Immature natural killer cell (primary cell): Measurements from ENCODE around the gene SLC9C1. TPM values are rescaled to one million over a fixed set of nuclear protein-coding genes. Genes with fewer than 3 reads are reported as not detected.

Experiments used
- DNase-seq, 3 donors: peaks; one replicate each; pipeline ENCODE4 v3.0.0; 2022; ENCODE audit warnings: mixed read lengths in 1 of 3
- H3K27ac Mint-ChIP-seq, 6 donors: one replicate each; pipeline ENCODE4 v1.8.0; 2020; ENCODE audit warnings: mixed read lengths in 6 of 6, mild to moderate bottlenecking in 5 of 6, inconsistent platforms in 4 of 6, moderate library complexity in 3 of 6
- H3K27me3 Mint-ChIP-seq, 3 donors: one replicate each; pipeline ENCODE4 v1.8.0; 2020 to 2021; ENCODE audit warnings: low read depth in 3 of 3, mild to moderate bottlenecking in 3 of 3, mixed read lengths in 3 of 3, moderate library complexity in 3 of 3, inconsistent platforms in 1 of 3
- H3K36me3 Mint-ChIP-seq, 3 donors: one replicate each; pipeline ENCODE4 v1.8.0; 2020; ENCODE audit warnings: mixed read lengths in 3 of 3, inconsistent platforms in 2 of 3, mild to moderate bottlenecking in 2 of 3
- H3K4me1 Mint-ChIP-seq, 2 donors: one replicate each; pipeline ENCODE4 v1.8.0; 2020; ENCODE audit warnings: inconsistent platforms in 2 of 2, mild to moderate bottlenecking in 2 of 2, mixed read lengths in 2 of 2, moderate library complexity in 1 of 2
- H3K4me3 Mint-ChIP-seq, 5 donors: one replicate each; pipeline ENCODE4 v1.8.0; 2020; ENCODE audit warnings: mild to moderate bottlenecking in 5 of 5, mixed read lengths in 5 of 5, inconsistent platforms in 3 of 5, moderate library complexity in 3 of 5
- H3K9me3 Mint-ChIP-seq, 6 donors: one replicate each; pipeline ENCODE4 v1.8.0; 2020; ENCODE audit warnings: mild to moderate bottlenecking in 6 of 6, mixed read lengths in 6 of 6, inconsistent platforms in 4 of 6, moderate library complexity in 3 of 6
- polyA plus RNA-seq, 3 donors: library from polyadenylated mRNA; unstranded; fragments of 300-500 nt; fragmentation: Illumina TruSeq; gene quantifications; one replicate each; pipeline ENCODE4 v1.2.3, GENCODE V29; 2021

Gene SLC9C1
- polyA plus RNA-seq, 3 donors from 2014 or later = not detected

DNA sequence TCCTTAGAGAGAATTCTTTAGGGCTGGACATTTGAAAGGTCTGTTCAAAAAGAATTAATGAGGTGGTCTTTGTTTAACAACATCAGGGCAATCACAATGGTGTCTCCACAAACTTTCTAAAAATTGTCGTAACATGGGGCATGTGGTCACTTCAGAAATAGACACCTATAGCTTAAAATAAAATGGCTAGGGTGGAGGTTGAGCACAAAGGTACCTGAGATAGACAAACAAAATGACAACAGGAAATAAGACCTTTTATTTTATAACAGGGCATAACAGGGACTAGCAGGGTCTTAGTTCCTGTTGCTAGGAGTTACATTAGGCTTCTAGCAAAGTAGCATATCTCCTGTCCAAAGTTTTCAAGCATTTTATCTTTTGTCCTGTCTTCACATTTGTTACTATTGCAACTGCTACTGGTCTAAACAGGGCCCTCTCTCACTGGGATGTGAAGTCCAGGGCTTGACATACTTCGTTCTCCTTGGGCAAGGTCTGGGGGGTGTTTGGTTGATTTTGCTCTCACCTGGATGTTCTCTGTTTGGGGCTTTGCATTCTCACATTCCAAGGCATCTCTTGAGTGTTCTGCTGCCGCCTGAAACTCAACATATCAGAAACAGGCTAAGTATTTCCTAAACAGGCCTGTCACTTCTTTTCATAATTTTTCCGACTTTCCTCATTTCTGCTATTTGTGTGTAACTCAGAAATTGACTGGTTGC is 163.9 kb downstream of the SLC9C1 start:
- Mint-ChIP-seq H3K27ac (peak overlapping the region in 1 of 6 donors; percentile 2), H3K9me3 (no peaks in the 10 kb centered on the region), H3K36me3 (no peaks in the 10 kb centered on the region), H3K4me3 (no peak overlapping the region), H3K27me3 (peaks cover 0 to 2% (median 1%) of the 10 kb centered on the region in 3 donors), H3K4me1 (peaks cover 32 to 36% of the 10 kb centered on the region in 2 donors)
- no peak for DNase-seq

DNA sequence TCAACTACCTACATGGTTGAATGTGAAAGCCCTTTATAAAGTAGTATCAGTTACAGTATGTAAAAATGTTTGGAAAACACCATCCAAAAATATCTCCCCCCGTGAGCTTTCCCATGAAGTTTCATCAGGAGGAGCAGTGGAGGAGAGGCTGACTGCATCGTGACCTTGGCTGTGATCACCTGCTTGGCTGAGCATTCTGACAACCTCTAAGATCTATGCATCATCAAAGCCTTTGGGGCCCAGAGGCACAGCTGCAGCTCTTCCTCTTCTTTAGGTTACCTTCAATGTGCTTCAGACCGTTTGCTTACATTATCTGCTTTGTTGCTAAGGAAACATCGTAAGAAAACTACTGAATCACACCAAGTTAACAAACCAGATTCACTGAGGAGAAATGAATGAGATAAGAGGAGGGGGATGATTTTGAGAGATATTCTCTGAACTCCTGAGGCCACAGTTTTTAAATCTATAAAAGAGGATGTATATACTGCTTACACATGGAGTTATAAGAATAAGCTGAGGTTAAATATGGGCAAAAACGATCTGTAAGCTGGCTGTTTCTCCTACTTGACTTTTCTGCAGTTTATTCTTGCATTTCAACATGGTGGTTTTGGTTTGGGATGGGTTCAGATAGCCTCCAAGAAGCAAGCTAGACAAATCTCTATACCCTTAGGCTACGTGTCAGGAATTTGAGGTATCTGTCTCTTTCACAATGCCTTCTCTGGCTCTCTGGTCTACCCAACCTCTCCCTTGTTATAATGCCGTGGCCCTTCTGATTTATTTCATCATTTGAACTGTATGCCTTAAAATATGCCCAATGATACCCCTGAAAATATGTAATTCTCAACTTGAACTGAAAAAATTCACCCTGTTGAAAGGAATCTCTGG is 164.9 kb downstream of the SLC9C1 start:
- Mint-ChIP-seq H3K27ac (peak overlapping the region in 1 of 6 donors; percentile 17), H3K36me3 (no peaks in the 10 kb centered on the region), H3K4me3 (no peak overlapping the region), H3K27me3 (peaks cover 0 to 2% (median 0%) of the 10 kb centered on the region in 3 donors), H3K4me1 (peaks cover 29 to 36% of the 10 kb centered on the region in 2 donors), H3K9me3 (no peaks in the 10 kb centered on the region)
- no peak for DNase-seq

DNA sequence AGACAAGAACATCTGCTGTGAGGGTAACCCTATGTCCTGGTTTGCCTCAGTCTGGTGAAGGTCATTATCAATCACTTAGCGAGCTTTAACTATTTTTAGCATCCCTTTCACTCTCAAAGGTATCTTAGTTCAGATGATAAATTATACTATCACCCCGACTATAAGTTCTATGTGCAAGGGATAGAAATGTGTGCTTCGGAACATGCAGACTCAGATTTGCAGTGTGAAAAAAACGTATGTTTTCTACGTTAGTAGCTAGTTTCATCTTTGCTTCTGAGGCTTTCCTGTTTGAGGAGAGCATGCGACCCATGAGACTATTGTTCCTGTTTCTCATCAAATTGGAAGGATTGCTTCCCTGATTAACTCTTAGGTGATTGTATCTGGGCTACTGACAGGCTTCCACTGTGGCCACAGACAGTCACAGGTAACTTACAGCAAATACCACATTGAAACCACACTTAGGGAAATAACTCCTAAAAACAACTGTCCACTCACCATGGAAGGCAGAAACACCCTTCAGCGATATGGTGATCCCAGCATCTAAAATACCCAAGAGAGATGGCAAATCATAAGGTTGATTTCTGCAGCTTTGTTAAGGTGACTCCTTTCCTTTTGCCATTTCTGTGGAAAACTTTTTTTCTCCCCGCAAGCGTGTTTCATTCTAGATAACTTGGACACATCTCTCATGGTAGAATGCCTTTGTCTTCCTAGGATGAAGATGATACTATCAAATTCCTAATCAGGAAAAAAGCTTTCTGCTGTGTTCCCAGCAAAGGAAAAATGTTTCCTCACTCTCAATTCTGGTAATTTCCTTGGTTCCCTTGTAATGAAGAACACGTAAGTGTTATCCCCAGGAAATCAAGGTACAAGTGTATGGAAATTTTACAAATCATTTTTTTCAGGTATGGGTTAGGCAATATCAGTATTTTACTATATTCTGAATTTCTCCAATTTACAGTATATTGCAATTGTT is 166.2 kb downstream of the SLC9C1 start:
- Mint-ChIP-seq H3K4me1 (peaks cover 18 to 26% of the 10 kb centered on the region in 2 donors), H3K4me3 (peak overlapping the region; percentile 12 to 58 (median 44)), H3K27me3 (peaks cover 0 to 2% (median 0%) of the 10 kb centered on the region in 3 donors), H3K27ac (peak overlapping the region in 4 of 6 donors; percentile 25 to 59 (median 28)), H3K36me3 (no peaks in the 10 kb centered on the region), H3K9me3 (no peaks in the 10 kb centered on the region)
- DNase-seq = no peak

DNA sequence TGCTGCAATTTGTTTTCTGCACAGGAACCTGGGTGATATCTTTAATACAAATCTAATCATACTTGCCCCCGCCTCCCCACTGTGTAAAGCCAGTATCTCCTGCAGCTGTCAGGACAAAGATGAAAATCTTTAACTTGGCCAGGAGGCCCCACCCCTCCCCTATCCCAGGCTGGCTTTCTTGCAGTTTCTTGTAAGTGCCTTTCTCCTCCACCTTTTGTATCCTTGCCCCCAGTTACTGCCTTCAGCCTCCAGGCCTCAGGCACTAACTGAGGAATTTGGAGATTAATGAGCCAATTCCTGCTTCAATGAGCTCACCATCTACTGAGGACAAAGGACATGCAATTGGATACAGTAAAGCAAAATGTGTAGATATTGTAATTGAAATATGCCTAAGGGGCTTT is 167.5 kb downstream of the SLC9C1 start:
- H3K4me1 Mint-ChIP-seq = peaks cover 18 to 24% of the 10 kb centered on the region in 2 donors
- H3K36me3 Mint-ChIP-seq = no peaks in the 10 kb centered on the region
- peak overlapping the region in 2 of 6 donors; percentile 15 to 32 for H3K27ac Mint-ChIP-seq
- peak overlapping the region in 4 of 5 donors; percentile 12 to 58 (median 48) for H3K4me3 Mint-ChIP-seq
- DNase-seq = no peak
- no peaks in the 10 kb centered on the region for H3K9me3 Mint-ChIP-seq
- peaks cover 0 to 2% (median 0%) of the 10 kb centered on the region in 3 donors for H3K27me3 Mint-ChIP-seq

DNA sequence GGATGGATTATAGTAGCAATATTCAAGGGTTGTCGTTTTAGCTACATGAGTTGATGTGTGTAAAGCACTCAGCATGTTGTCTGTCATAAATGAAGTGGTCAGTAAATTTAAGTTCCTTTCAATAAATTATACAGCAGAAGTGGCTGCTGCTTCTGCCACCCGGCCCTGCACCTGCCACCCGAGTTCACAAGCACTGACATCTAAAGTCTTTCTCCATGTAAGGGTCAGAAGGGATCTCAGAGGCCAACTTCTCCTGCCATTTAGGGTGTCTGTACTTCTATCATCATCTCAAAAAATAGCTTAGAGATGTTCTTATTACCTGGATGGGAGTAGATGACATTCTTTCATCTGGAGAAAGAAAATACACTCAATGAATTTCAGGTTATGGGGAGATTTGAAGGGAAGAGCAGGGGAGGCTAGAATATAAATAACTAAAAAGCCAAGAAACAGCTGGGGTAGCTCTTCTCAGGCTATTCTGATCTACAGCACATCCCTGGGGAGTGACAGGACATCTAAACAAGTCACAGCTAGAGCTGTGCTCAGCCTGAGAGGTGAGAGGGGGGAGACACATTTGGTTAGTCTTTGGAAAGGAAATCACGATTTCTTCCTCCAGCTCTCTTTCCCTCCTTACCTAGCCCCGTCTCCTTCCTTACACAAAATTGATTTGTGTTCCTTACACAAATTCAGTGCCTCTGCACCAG is 169.0 kb downstream of the SLC9C1 start:
- Mint-ChIP-seq H3K4me3 (no peak overlapping the region), H3K36me3 (no peaks in the 10 kb centered on the region), H3K27ac (no peak overlapping the region), H3K27me3 (no peaks in the 10 kb centered on the region), H3K9me3 (no peaks in the 10 kb centered on the region), H3K4me1 (peaks cover 25 to 33% of the 10 kb centered on the region in 2 donors)
- DNase-seq = no peak

DNA sequence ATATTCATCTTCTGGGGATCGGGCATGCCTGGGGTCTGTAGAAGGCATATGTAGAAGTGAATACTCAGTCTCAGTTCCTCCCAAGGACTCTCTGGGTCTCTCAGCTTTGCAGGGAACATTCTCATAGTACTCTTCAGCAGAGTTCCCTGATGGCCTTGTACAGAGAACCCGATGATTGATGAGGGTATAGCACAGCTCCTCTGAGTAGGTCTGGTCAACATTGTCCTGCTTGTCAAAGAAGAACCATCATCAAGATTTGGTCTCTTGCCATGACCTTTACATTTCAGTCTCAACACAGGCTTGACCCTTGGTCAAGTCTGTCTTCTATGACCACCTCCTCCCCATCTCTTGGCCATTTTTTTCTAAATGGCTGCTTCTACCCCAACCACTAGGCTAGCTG is 170.5 kb downstream of the SLC9C1 start:
- Mint-ChIP-seq H3K4me3 (no peak overlapping the region), H3K27ac (no peak overlapping the region), H3K27me3 (no peaks in the 10 kb centered on the region), H3K4me1 (peaks cover 27 to 39% of the 10 kb centered on the region in 2 donors), H3K36me3 (no peaks in the 10 kb centered on the region), H3K9me3 (no peaks in the 10 kb centered on the region)
- no peak for DNase-seq

DNA sequence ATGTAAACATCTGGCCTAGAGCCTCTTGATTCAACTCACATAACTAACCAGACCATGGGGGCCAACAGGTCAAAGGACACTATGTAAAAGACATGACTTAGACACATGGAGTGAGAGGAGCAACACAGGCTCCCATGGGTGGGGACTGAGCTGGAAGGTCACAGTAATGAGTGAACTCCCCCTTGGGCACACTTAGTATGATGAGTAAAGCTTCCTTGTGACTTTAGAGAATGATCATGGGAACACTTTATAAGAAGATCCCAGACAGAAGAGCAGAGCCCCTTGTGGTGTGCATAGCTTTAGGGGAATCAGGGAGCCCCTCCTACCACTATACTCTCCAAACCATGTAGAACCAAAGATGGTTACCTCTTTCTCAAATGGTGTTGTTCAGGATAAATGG is 171.1 kb downstream of the SLC9C1 start:
- H3K36me3 Mint-ChIP-seq = no peaks in the 10 kb centered on the region
- H3K27ac Mint-ChIP-seq = no peak overlapping the region
- H3K27me3 Mint-ChIP-seq = no peaks in the 10 kb centered on the region
- DNase-seq = no peak
- no peaks in the 10 kb centered on the region for H3K9me3 Mint-ChIP-seq
- H3K4me1 Mint-ChIP-seq = peaks cover 25 to 35% of the 10 kb centered on the region in 2 donors
- no peak overlapping the region for H3K4me3 Mint-ChIP-seq

DNA sequence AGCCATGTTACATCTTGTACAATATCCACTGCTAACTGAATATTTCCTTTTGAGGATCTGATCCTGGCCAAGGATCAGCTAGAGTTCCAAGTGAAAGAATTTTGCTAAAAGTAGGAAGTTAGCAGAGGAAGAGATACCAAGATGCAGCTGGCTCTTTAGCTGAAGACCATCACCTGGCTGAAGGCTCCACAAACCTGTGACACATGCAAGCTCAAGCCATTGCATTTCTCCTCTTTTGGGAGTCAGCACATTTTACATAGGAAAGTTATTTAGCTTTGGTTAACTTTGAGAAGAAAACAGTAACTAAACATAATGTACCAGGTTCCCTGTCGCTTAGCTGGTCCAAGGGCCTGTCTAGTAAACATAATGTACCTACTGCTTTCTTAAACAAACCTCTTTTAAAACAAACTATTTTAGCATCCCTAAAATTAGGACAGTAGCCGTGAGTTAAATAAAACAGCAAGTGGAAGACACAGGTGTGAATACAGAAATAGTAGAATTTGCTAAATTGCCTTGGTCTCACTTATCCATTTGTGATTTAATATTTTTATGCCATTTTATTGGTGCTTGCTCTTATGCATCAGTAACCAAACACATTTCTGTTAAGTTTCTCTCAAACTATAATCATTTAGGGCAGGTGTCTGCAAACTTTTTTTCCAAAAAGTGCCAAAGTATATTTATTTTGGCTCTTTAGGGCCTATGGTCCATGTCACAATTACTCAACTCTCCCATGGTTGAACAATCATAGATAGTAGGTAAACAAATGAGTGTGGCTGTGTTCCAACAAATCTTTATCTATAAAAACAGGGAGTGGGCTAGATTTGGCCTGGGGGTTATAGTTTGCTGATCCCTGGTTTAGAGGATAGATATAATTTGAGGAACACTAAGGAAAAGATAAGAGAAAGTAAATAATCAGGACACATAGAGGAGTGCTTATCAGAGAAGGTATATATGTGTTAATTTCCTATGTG is 172.2 kb downstream of the SLC9C1 start:
- Mint-ChIP-seq H3K27me3 (peaks cover 0 to 2% (median 0%) of the 10 kb centered on the region in 3 donors), H3K9me3 (no peaks in the 10 kb centered on the region), H3K27ac (no peak overlapping the region), H3K36me3 (no peaks in the 10 kb centered on the region), H3K4me1 (peaks cover 21 to 26% of the 10 kb centered on the region in 2 donors), H3K4me3 (no peak overlapping the region)
- no peak for DNase-seq

DNA sequence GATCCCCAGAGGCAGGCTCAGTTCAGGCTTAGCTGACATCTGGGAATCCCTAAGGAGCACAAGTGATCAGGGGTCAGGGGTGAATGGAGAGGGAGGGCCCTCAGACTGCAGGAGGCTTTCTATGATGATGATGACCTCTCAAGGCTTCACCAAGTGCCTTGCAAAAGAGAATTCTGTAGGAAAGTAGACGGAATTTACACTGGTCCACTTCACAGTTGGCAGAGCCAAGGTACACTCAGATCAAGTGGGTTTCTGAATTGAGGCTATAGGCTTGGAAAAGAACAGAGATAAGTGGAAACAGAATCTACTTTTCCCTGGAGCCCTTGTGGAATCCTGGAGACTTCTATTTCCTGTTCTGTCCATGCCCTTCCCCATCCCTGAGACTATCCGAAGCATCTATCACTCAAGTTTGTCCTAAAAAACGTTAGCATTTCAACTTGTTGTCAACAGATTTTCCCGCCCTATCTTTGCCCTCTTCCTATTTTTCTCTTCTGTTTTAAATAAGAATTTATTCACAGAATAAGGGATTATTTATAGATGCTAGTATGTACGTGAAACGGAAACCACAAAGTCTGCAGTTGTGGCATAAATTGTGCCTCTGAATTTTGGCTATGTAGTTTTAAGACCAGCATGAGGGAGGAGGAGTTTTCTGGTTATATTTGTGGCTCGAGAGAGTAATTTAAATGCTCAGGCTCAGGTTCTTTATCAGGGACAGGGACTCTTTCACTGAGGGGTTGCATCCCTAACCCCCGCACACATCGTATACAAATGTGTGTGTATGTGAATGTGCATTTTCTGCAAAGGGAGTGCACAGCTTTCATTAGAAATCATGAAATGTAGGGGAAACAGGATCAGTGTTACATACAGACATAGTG is 173.8 kb downstream of the SLC9C1 start:
- Mint-ChIP-seq H3K27ac (peak overlapping the region in 3 of 6 donors; percentile 10 to 67 (median 49)), H3K4me3 (peak overlapping the region in 2 of 5 donors; percentile 2 to 28), H3K27me3 (peaks cover 0 to 5% (median 2%) of the 10 kb centered on the region in 3 donors), H3K9me3 (no peaks in the 10 kb centered on the region), H3K36me3 (no peaks in the 10 kb centered on the region), H3K4me1 (peaks cover 24 to 30% of the 10 kb centered on the region in 2 donors)
- no peak for DNase-seq

DNA sequence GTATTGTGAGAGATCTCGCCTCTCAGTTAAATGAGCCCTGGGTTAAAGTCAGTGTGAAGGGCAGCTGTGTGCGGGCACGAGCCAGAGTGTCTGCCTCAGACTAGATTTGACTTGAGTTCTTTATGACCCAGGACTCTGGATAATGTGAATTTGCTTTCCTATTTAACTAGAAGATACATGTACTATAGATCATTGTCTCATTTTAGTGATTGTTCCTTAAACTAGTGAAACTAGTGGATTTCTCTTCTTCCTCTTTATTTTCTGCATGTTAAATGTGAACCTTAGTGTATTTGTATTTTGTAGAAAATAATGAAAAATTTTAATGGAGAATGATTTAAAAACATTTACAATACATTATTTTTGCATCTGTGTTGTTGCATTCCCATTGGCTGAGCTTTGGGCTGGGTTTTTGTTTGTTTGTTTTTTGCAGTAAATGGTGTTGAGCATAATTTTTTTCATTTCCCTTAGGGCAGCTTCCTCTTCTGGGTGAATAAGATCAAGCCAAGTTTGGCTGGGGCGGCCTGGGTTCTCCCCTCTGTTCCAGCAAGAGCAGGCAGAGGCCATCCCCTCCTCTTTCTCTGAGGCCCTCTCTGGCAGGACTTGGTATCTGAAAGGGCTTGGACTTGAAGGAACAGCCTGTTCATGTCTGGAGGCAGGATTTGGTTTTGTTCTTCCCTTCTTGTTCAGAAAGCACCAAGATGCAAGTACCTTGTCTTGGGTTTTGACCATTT is 176.0 kb downstream of the SLC9C1 start:
- Mint-ChIP-seq H3K36me3 (no peaks in the 10 kb centered on the region), H3K27ac (peak overlapping the region in 1 of 6 donors; percentile 20), H3K27me3 (peaks cover 0 to 5% (median 2%) of the 10 kb centered on the region in 3 donors), H3K4me3 (no peak overlapping the region), H3K4me1 (peaks cover 24 to 30% of the 10 kb centered on the region in 2 donors), H3K9me3 (no peaks in the 10 kb centered on the region)
- DNase-seq = no peak

DNA sequence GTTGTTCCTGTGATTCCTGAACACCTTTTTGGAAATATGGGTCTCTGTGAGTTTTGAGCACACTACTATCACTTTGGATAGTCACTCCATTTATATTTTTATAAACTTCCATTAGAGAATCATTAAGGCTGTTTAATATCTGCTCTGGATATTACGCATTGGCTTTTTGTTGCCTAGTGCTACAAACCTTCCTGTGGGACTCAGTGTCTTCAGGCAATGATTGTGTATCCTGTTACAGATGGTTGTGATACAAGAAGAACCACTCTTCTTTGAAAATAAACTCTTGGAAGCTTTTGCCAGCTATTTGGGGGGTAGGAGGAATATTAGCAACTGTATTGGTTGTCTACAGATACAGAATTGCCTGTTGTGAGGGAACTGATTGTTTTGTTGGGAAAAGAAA is 176.6 kb downstream of the SLC9C1 start:
- Mint-ChIP-seq H3K4me1 (peaks cover 24 to 30% of the 10 kb centered on the region in 2 donors), H3K4me3 (no peak overlapping the region), H3K27ac (no peak overlapping the region), H3K27me3 (peaks cover 2 to 5% (median 2%) of the 10 kb centered on the region in 3 donors), H3K9me3 (no peaks in the 10 kb centered on the region), H3K36me3 (no peaks in the 10 kb centered on the region)
- DNase-seq = no peak
